B cell (primary cell): ENCODE data around the gene PSAPL1.

ENCODE experiments used
- CTCF ChIP-seq: fragments of 200-600 bp; IDR thresholded peaks from one replicate; pipeline ENCODE4 v1.8.0; 2022; ENCODE audit warnings: antibody characterized with exemption, mild to moderate bottlenecking
- EZH2 ChIP-seq: IDR thresholded peaks from 2 replicates; pipeline ENCODE4 v1.6.1; 2012; ENCODE audit warnings: borderline replicate concordance, low read depth, mild to moderate bottlenecking, moderate library complexity, low read length; ENCODE audit not compliant: insufficient read depth, poor library complexity, severe bottlenecking

GRCh38 chr4:7465017-7465416 is 30.3 kb upstream of the PSAPL1 start:
- no peak for TF ChIP-seq CTCF
- TF ChIP-seq EZH2, result no peak
